Rectal smooth muscle tissue (tissue), 1 donor: ENCODE measurements around the gene TM7SF2.

Experiments
- H3K27ac ChIP-seq: one replicate; pipeline ENCODE4 v1.7.0; 2013; ENCODE audit warnings: low read depth, low read length, inconsistent platforms
- H3K27me3 ChIP-seq: one replicate; pipeline ENCODE4 v1.7.0; 2013; ENCODE audit warnings: low read length; ENCODE audit not compliant: control insufficient read depth, insufficient read depth
- H3K36me3 ChIP-seq: one replicate; pipeline ENCODE4 v1.7.0; 2013; ENCODE audit warnings: low read length; ENCODE audit not compliant: control insufficient read depth, insufficient read depth
- H3K4me1 ChIP-seq: one replicate; pipeline ENCODE4 v1.7.0; 2013; ENCODE audit warnings: low read length; ENCODE audit not compliant: control insufficient read depth, insufficient read depth
- H3K4me3 ChIP-seq: one replicate; pipeline ENCODE4 v1.7.0; 2013; ENCODE audit warnings: low read length
- H3K9ac ChIP-seq: one replicate; pipeline ENCODE4 v1.7.0; 2013; ENCODE audit warnings: low read length

TM7SF2 gene

DNA sequence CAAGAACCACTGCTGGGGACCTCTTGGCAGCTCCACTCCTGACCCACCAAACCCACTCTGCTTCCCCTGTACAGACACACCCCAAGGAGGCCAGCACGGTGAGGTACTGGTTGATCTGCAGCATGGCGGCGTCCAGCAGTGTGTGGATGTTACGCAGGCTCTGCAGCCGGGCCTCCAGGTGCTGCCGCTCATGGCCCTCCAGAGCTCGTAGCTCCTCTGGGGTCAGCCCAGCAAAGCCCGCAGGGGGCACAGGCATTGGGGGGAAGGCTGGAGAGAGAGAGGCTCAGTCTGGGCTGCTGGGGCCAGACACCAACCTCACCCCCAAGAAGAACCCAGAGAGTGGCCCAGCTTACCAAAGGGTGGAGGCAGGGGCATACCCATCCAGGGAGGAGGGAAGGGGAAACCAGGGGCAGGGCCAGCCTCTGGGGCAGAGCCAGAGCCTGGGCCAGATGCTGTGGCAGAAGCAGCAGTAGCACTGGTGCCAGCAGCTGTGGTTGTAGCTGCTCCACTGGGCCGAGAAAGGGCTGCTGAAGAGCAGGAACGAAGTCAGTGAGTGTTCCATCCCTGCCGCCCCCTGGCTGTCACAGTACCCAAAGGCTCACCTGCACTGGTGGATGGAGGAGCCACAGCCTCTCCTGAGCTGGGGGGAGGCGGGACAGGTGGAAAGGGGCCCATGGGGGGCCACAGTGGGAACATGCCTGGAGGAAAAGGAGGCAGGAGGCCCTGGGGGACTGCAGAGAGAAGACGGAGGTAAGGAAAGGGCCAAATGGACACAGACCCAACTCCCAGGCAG, 18.2 kb downstream of the TM7SF2 start:
- Histone ChIP-seq H3K36me3 (peaks cover 63% of the 10 kb centered on the region), H3K27me3 (no peaks in the 10 kb centered on the region), H3K4me3 (no peak overlapping the region), H3K9ac (no peak overlapping the region), H3K4me1 (peaks cover 7% of the 10 kb centered on the region), H3K27ac (no peak overlapping the region)

DNA sequence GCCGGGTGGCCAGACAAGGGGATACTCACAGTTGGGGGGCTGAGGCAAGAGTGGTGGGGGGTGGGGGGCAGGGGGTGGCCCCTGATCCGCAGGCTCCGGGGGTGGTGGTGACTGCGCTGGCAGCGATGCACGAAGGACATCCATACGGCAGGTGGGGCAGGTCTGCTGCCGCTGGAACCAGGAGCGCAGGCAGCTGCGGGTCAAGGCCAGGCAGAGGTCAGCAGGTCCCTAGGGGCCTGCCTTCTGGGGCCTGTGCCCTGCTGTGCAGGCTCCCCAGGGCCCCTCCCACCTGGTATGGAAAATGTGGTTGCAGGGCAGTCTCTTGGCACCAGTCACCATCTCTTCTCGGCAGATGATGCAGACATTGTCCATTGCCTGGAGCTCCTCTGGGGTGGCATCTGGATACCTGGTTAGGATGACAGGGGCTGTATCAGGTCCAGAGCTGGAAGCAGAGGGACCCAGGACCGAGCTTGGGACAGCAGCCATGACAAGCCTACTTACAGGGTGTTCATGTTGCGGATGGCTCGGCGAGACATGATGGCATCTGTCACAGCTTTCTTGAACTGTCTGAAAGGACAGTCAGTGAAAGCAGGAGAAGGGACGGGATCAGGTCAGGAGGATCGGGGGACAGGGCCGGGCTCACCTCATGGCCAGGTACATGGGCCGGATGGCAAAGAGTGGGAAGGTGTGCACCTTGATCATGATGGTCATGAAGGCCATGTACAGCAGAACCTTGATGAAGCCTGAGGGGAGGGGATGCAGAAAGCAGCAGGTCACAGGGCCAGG, 19.2 kb downstream of the TM7SF2 start:
- H3K9ac ChIP-seq, result no peak overlapping the region
- no peak overlapping the region for H3K27ac ChIP-seq
- no peaks in the 10 kb centered on the region for H3K27me3 ChIP-seq
- H3K4me3 ChIP-seq, result no peak overlapping the region
- peaks cover 58% of the 10 kb centered on the region for H3K36me3 ChIP-seq
- H3K4me1 ChIP-seq, result peaks cover 7% of the 10 kb centered on the region

DNA sequence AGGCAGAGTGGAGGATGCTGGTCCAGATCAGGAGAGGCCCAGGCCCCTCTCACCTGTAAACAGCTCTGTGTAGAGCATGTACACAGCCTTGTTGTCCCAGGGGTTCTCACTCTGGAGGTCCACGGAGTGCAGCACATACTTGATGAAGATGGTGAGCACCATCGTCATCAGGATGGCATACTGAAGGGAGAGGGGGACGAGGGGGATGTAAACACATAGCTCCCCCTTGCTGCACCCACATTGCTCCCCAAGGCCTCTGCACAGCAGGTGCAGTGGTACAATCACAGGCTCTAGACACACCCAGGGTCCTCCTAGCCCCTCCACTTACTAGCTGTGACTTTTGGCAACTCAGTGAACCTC, 19.7 kb downstream of the TM7SF2 start:
- Histone ChIP-seq H3K36me3 (peaks cover 56% of the 10 kb centered on the region), H3K4me1 (peaks cover 7% of the 10 kb centered on the region), H3K27me3 (no peaks in the 10 kb centered on the region), H3K27ac (no peak overlapping the region), H3K9ac (no peak overlapping the region), H3K4me3 (no peak overlapping the region)

DNA sequence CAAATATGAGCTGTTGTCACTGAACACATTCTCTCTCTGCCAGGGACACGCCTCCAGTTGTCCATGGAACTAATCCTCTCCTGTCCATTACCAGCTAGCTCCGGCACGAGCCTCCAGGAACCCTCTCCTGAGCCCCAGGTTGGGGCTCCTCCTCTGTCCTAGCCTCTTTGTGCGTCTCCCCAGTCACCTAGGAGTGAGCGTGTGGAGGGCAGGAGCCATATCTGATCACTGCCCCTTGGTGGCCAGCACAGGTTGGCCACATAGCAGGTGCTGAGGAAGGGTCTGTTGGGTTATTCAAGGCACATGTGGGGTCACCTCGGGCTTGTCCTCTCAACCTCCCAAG, 20.2 kb downstream of the TM7SF2 start:
- peak overlapping the region; percentile 97 for H3K4me3 ChIP-seq
- H3K36me3 ChIP-seq, result peaks cover 52% of the 10 kb centered on the region
- H3K27me3 ChIP-seq, result no peaks in the 10 kb centered on the region
- peaks cover 7% of the 10 kb centered on the region for H3K4me1 ChIP-seq
- no peak overlapping the region for H3K9ac ChIP-seq
- no peak overlapping the region for H3K27ac ChIP-seq

DNA sequence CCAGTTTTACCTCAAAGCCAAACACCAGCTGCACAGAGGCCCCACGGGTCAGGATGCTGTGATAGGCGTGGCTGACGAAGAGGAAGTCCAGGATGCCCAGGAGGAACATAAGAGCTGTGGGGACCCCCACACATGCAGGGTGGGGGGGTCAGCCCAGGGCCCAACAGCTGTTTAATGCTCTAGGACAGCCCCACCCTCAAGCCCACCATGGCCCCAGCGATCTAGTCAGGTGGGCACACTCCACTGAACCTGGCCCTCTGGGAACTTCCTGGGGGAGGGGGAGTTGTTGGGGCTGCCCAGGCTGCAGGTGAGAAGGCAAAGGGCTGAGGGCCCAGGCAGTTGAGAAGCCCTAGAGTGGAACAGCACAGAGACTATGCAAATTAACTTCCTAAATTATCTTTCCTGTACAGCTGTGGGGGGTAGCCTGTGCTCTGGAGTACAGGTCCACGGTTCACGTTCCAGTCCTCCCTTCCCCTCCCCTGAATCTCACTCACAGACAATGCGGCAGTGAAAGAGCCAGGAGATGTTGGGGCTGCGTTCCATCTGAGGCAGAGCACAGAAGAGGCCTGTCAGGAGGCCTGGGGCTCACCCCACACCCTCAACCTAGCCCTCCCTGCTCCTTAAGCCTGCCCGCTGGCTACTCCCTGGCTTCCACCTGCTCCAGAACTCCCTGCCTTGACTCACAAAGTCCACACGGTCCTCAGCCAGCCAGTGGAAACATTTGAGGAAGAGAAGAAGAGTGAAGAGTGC, 20.7 kb downstream of the TM7SF2 start:
- peaks cover 50% of the 10 kb centered on the region for H3K36me3 ChIP-seq

DNA sequence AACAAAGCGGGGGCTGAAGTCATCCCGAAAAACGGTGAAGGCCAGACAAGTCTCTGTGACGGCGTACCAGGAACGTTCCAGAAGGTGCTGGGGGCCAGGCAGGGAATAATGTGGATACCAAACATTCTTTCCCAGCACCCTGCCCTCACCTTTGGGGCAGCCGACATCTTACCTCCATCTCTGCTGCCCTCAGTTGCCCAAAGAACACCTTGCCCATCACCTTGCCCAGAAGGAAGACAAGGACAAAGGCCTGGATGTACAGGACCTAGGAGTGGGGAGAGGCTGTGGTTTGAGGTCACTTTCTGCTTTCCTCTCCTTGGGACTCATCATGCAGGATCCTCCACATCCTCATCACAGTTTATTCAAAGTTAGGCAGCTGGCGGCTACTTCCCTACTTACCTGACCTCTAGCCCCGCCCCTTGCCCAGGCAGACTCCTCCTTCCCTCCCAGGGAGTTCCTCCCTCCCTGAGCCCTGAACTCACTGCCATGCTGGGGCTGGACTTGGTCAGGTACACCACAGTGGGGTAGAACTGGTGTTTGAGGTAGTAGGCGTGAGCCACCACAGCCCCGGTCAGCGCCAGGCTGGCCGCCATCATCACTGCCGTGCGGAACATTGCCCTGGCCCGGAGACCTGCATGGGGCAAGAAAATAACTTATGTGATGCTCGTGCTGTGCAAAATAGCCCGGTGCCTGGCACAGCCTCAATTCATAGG, 21.5 kb downstream of the TM7SF2 start:
- H3K9ac ChIP-seq, result no peak overlapping the region
- peaks cover 7% of the 10 kb centered on the region for H3K4me1 ChIP-seq
- H3K27me3 ChIP-seq, result no peaks in the 10 kb centered on the region
- no peak overlapping the region for H3K27ac ChIP-seq
- peak overlapping the region; percentile 97 for H3K4me3 ChIP-seq
- peaks cover 46% of the 10 kb centered on the region for H3K36me3 ChIP-seq

More for the DNA sequence above, 20.7 kb downstream of the TM7SF2 start:
- H3K27ac ChIP-seq, result no peak overlapping the region
- H3K4me1 ChIP-seq, result peaks cover 7% of the 10 kb centered on the region
- H3K4me3 ChIP-seq, result peak overlapping the region; percentile 97
- no peaks in the 10 kb centered on the region for H3K27me3 ChIP-seq
- H3K9ac ChIP-seq, result no peak overlapping the region

DNA sequence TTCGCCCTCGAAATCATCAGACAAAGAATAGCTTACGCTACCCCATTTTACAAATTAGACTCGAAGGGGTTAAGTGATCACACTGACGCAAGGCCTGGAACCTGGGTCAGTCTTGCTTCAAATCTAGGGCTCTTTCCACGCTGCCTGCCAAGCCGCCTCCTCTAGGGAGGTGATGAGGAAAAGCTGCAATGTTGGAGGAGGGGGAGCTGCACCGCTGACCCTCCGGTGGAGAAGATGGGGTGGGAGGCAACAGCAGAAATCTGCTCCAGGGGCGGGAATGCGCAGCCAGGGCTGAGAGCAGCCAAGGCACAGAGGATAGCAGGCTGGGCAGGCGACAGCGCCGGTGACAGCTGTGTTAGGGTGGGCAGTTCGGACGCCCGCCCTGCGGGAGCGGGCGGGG, 22.1 kb downstream of the TM7SF2 start:
- Histone ChIP-seq H3K4me3 (peak overlapping the region; percentile 97), H3K9ac (peak overlapping the region; percentile 95), H3K27ac (peak overlapping the region; percentile 100), H3K27me3 (no peaks in the 10 kb centered on the region), H3K4me1 (peaks cover 7% of the 10 kb centered on the region), H3K36me3 (peaks cover 40% of the 10 kb centered on the region)

DNA sequence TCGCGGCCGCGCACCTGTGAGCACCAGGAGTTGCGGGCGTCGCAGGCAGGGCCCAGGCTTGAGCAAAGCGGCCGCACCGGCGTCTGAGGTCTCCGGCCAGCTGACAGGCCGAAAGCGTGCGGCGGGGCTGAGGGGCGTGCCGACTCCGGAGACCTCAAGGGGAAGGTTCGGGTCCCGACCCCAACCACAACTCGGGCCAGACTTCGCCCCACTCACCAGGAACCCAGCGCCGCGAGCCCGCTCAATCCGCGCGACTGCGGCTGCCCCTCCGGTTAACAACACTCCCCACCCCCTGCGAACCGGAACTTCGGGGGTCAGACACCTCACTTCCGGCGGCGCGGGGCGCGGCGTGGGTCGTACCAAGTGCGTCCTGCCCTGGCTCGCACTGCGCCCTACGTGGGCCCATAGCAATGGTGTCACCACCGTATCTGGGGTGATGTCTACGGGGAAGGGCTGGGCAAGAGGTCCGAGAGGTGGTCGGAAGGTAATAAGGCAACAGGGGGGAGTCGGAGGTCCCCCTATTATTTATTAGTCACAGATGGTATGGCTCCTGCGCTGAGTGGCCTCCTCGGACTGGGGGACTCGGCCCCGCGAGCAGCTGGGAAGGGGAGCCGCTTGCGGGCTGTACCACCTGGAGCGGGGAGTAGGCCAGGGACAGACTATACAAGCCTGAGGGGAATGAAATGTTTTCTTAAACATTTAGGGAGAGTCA, 22.7 kb downstream of the TM7SF2 start, which contains the start of gene SYVN1:
Gene SYVN1, minus strand, starts transcription at position 280 of the 712 bp plus-strand sequence. CDS start 918 bp downstream, outside the sequence.
- Histone ChIP-seq H3K9ac (peak within 1 kb of the TSS; percentile 95), H3K4me3 (peak within 1 kb of the TSS; percentile 97), H3K4me1 (peaks cover 7% of the 10 kb centered on the region), H3K27me3 (no peaks in the 10 kb centered on the region), H3K36me3 (peaks cover 34% of the 10 kb centered on the region), H3K27ac (peak within 1 kb of the TSS; percentile 100)

DNA sequence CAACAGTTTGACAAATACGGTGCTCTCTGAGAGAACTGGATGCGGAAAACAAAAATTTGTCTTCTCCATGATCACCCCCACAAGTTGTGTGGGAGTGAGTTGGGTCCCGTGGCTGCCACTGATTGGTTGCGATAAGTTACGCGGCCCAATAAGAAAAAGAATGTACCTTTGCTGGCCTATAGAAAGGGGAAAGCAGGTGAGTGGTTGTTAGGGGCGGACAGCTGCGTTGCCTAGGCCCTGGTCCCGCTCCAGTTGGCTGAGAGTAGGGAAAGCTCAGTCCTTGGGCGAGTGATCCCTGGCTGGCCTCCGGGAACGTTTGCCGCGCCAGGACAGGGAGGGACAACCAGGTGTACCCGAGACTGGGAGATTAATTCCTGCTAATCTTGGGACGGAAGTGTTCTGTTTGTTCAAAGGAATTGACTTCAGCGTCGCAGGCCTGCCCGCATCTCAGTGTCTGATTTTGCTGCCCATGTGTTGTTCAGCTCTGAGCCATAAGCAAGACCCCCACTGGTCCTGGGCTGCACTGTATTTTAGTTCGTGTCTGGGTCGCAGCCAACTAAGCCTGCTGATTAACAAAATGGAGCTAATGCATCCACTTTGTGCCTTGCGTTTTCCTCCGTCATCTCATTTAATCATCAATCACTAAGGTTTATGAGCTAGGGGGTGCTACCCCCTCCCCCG, 23.4 kb downstream of the TM7SF2 start:
- Histone ChIP-seq H3K27me3 (no peaks in the 10 kb centered on the region), H3K4me1 (peaks cover 7% of the 10 kb centered on the region), H3K4me3 (peak overlapping the region; percentile 97), H3K36me3 (peaks cover 27% of the 10 kb centered on the region), H3K27ac (peak overlapping the region; percentile 100), H3K9ac (peak overlapping the region; percentile 95)

DNA sequence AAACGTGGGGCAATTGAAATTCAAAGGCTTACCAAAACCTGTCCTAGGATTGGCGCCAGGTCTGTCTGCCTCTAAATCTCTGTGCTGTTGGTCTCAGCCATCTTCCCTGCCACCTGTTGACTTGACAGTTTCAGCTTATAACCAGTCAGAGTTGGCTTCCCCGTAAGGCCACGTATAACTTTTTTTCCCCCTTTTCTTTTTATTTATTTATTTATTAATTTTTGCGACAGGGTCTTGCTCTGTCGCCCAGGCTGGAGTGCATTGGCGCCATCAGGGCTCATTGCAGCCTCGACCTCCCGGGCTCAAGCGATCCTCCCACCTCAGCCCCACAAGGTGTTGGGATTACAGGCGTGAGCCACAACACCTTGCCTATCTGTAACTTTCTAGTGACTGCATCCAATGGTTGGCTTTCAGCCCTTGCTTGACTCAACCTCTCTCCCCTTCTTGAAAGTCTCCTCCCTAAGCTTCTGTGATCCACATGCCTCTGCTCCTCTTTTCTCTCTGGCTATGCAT, 24.0 kb downstream of the TM7SF2 start:
- Histone ChIP-seq H3K4me3 (peak overlapping the region; percentile 97), H3K4me1 (peaks cover 7% of the 10 kb centered on the region), H3K9ac (peak overlapping the region; percentile 50), H3K27me3 (no peaks in the 10 kb centered on the region), H3K27ac (peak overlapping the region; percentile 100), H3K36me3 (peaks cover 23% of the 10 kb centered on the region)
